ENCODE measurements around the gene EGLN1.

The EGLN1 gene

GRCh38 chr1:231420299-231420958 lies 1.7 kb downstream of the EGLN1 start:
- no peak for DNase-seq (ENCODE audit: low spot score)
- Histone ChIP-seq H3K27ac (peak overlapping the region; percentile 98 to 99), H3K4me3 (peak overlapping the region; percentile 93)
- no peak for TF ChIP-seq CTCF (IDR thresholded peaks at IDR 0.05)

- Histone ChIP-seq H3K4me3 (peak overlapping the region; percentile 93), H3K27ac (peak overlapping the region; percentile 98 to 99)
- no peak for DNase-seq (ENCODE audit: low spot score)
- TF ChIP-seq CTCF (IDR thresholded peaks at IDR 0.05) = no peak
These were observed 2.3 kb downstream of the EGLN1 start for GRCh38 chr1:231419738-231420298.

GRCh38 chr1:231419147-231419546 lies 2.9 kb downstream of the EGLN1 start:
- H3K4me3 ChIP-seq = peak overlapping the region; percentile 93

GRCh38 chr1:231418741-231419107 lies 3.4 kb downstream of the EGLN1 start:
- TF ChIP-seq CTCF (IDR thresholded peaks at IDR 0.05) = no peak
- peak overlapping the region; percentile 93 for H3K4me3 ChIP-seq
- H3K27ac ChIP-seq = no peak overlapping the region
- DNase-seq (ENCODE audit: low spot score) = no peak

More at GRCh38 chr1:231419147-231419546, 2.9 kb downstream of the EGLN1 start:
- no peak for TF ChIP-seq CTCF (IDR thresholded peaks at IDR 0.05)
- H3K27ac ChIP-seq = no peak overlapping the region
- DNase-seq (ENCODE audit: low spot score) = no peak

- no peak for DNase-seq (ENCODE audit: low spot score)
- TF ChIP-seq CTCF (IDR thresholded peaks at IDR 0.05) = no peak
- no peak overlapping the region for H3K27ac ChIP-seq
- peak overlapping the region; percentile 93 for H3K4me3 ChIP-seq
These were observed 3.9 kb downstream of the EGLN1 start for GRCh38 chr1:231418101-231418740.

- TF ChIP-seq CTCF (IDR thresholded peaks at IDR 0.05) = no peak
- no peak for DNase-seq (ENCODE audit: low spot score)
- Histone ChIP-seq H3K4me3 (peak overlapping the region; percentile 93), H3K27ac (no peak overlapping the region)
These were observed 4.6 kb downstream of the EGLN1 start for GRCh38 chr1:231417513-231417912.

GRCh38 chr1:231416901-231417300 lies 5.2 kb downstream of the EGLN1 start:
- no peak for DNase-seq (ENCODE audit: low spot score)
- H3K27ac ChIP-seq = no peak overlapping the region
- no peak for TF ChIP-seq CTCF (IDR thresholded peaks at IDR 0.05)
- peak overlapping the region; percentile 93 for H3K4me3 ChIP-seq

All from coronary artery (tissue), 2 donors.